GM19372 (cell line): ENCODE data around the gene PBX3.

Experiments
- ATAC-seq: cut with Tn5 transposase; IDR thresholded peaks from one replicate; pipeline ENCODE4 v1.9.1; 2021; ENCODE audit warnings: mild to moderate bottlenecking, low read depth, moderate library complexity; ENCODE audit not compliant: unreplicated experiment

PBX3 gene

DNA sequence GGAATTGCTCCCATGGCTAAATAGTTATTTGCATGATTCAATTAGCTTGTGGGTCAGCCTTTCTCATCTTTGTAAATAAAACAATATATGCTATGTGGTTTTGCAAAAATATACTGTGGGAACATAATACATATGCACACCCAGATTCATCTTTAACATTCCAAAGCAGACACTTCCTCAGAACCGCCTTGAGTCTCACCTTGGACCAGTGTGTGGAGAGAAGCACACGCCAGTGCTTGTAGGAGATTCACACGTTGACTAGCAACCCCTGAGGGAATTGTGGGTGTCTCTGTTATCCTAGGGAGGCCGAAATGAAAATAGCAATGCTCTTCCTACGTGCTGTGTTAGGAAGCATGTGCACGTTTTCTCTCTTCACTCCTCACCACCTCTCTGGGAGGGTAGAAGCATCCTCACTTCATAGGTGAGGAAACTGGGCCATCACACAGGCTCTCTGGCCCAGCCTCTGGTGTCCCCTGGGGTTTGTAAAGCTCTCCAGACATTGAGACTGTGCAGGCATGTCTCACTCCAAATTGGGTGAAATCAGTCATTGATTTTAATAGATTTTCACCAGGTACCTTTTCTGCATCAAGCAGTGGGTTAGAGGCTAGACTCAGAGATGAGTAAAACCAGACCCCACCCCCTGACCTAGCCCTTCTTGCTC is 221.7 kb downstream of the PBX3 start:
- ATAC-seq = no peak

DNA sequence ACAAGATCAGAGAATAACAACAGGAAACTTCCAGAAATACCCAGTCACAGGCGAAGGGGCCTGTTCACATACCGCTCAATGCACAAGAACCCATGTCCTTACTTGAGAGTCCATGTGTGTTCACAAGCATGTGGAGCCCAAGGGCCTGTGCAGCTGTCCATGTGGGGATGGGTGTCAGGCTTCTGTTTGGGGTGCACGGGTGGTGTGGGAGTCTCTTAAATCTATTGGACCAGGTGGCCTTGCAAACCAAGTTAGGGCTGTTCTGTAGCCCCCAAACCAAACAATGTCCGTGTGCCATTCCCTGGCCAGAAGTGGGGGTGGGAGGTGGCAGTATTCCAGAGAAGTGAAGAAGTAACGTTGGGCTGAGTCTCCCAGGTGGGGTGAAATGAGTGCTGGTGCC is 222.3 kb downstream of the PBX3 start:
- no peak for ATAC-seq

DNA sequence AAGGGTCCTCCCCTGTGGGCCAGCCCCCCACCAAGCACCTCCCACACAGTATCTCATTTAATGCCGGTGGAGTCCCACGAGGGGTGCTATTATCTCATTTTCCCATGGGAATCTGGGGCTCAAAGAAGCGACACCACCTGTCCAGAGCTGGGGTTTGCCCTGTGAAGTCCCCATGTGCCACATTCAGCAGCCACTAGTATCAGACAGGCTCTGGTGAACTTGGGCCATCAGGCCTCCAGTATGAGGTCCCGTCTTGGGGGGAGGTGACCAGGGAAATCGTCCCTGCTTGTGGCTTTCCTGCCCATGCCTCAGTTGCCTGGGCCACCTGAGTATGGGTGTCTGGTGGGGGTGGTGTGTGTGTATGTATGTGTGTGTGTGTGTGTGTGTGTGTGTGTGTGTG is 222.7 kb downstream of the PBX3 start:
- no peak for ATAC-seq

DNA sequence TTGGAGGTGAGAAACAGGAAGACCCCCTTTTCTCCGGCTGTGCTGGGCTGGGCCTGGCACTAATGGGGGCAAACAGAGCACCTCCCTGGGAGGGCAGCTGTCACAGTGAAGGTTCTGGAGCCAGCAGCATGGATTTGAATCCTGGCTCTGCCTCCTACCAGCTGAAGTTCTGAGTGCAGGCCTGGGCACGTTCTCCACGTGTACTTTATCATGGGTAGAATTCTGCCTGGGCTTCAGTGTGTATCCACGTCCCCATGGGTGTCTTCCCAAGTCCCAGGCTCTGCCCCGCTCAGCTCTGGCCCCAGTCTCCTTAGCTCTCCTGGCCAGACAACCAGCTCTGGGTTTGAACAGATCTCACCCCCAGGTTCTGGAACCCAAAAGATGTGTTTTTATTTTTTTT is 223.2 kb downstream of the PBX3 start:
- no peak for ATAC-seq

- ATAC-seq = no peak
Measured at GRCh38 chr9:125971050-125971449, 223.9 kb downstream of the PBX3 start.

- no peak for ATAC-seq
Measured at GRCh38 chr9:125972012-125972729, 225.0 kb downstream of the PBX3 start.

DNA sequence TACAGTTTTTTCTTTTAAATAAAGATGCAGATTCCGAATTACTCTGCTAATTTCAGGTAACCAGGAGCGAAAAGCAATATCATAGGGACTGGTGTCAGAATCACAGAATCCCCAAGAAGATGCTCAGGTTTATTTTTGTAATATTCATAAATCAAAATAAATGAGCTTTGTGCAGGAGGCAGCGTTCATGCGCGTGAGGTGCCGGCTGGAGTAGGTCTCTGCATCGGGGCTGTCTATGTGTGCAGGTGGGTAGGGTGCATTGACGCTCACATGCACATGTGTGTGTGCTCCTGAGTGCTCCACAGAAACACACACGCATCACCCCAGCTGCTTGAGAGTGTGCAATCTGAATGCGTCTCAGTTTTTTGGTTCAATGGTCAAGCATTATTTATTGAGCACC is 226.4 kb downstream of the PBX3 start:
- ATAC-seq = no peak

DNA sequence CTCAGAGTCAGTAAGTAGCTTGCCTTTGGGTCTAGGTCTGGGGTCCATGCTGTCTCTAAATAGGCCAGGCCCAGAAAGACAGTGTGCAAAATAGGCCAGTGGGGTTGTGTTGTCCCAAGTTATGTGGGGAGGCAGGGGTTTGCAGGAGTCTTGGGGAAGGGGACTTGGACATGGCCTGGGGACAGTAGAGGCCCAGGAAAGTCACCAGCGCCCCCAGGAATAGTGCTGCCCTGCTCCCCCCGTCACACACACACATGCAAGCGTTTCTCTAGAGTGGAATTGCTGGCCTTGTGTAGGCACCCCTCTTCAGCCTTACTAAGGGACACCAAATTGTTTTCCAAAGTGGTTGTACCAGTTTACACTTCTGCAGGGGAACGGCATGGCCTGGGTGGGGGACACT is 227.5 kb downstream of the PBX3 start:
- no peak for ATAC-seq

- no peak for ATAC-seq
Measured at GRCh38 chr9:125977223-125977622, 230.1 kb downstream of the PBX3 start.

DNA sequence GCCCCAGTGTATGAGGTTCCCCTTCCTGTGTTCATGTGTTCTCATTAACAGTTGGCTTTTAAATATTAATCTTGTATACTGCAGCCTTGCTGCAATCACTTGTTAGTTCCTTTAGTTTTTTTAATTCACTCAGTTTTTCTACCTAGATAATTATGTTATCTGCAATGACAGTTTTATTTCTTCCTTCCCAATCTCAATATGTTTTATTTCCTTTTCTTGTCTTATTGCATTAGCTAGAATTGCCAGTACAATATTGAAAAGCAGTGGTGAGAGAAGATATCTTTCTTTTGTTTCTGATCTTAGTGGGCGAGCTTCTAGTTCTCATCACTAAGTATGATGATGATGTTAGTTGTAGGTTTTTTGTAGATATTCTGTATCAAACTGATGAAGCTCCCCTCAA is 232.2 kb downstream of the PBX3 start:
- no peak for ATAC-seq

DNA sequence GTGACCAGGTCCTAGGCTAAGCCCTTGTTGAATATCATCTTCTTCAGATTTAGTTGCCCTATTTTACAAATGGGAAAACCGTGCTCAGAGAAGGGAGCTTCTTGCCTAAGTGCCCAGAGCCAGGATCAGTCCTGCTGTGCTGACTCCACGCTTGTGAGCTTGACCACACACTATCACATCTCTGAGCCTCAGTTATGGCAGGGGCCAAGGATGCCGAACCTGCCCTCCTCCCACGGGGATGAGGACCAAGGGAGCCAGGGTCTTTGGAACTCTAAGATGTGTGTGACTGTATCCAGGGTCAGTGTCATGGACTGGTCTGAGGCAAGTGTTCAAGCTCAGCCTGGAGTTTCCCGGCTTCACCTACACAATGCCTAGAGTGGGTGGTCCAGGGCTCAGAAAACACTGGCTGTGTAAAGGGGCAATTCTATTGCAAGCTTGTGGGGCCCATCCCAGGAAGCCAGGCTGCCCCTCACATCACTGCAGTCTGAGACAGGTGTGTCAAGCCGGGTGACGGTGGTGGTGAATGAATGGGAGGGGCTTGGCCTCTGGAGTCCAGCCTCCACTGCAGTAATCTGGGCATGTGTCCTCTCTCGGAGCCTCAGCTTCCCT is 235.7 kb downstream of the PBX3 start:
- no peak for ATAC-seq

GRCh38 chr9:125983681-125984080 is 236.5 kb downstream of the PBX3 start:
- no peak for ATAC-seq

DNA sequence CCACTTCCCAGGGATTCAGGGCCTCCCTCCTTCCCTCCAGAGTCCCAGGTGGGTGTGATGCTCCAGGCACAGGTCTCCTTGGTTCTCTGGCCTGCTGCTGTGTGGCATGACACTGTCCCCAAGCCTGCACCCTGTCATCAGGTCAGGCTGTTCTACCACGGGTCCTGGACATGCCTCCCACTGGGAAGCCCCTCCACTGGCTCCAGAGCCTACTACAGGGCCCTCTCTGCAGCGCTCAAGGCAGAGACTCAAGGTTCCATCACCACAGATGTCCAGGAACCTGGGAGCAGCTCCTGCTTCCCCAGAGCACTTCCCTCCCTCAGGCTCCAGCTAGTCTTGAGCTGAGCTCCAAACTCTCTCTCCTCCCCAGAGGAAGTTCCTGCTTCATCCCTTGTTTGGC is 237.3 kb downstream of the PBX3 start:
- ATAC-seq = no peak

DNA sequence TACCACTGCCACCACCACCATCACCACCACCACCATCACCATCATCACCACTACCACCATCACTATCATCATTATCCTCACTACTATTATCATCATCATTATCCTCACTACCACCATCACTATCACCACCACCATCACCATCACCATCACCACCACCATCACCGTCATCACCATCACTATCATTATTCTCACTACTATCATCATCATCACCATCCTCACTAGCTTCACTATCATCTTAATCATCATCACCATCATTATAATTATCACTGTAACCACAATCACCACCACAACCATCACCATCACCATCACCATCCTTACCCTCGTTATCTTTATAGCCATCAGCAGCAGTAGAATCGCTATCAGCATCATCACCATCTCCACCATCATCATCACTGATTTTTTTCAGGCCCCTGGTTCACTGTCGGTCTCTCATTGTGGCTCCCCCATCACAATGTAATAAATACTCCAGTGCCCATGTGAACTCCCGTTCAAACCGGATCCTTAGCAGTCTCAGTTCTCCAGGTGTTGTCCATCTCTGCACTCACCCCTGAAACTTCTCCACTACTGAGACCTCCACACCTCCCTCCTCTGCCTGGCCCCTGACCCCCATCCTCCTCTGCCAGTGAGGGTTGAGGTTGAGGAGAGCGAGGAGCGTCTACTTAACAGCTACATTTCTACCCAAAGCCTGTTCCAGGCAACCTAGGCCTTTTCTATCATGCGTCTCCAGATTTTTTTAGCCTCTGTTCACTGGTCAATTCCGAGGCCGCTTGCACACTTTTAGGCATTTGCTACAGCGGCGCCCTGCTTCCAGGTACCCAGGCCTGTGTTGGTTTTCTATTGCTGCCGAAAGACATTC is 238.2 kb downstream of the PBX3 start:
- no peak for ATAC-seq

- no peak for ATAC-seq
Measured at GRCh38 chr9:125985998-125986655, 239.0 kb downstream of the PBX3 start.

DNA sequence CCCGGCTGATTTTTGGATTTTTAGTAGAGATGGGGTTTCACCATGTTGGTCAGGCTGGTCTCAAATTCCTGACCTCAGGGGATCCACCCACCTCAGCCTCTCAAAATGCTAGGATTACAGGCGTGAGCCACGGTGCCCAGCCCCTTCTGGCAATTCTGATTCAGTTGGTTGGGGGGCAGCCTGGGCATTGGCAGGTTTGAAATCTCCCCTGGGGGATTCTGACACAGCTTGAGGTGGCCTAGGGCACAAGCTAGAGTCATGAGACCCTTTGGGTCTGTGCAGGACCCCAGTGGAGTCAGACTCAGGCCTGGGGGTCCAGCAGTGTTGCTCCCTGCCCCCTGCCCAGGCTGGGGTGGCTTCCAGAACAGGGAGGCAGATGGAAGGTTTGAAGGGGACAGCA is 239.8 kb downstream of the PBX3 start:
- no peak for ATAC-seq

GRCh38 chr9:125987420-125987819 is 240.2 kb downstream of the PBX3 start:
- ATAC-seq = no peak

- ATAC-seq = no peak
Measured at GRCh38 chr9:125988479-125989050, 241.4 kb downstream of the PBX3 start.

DNA sequence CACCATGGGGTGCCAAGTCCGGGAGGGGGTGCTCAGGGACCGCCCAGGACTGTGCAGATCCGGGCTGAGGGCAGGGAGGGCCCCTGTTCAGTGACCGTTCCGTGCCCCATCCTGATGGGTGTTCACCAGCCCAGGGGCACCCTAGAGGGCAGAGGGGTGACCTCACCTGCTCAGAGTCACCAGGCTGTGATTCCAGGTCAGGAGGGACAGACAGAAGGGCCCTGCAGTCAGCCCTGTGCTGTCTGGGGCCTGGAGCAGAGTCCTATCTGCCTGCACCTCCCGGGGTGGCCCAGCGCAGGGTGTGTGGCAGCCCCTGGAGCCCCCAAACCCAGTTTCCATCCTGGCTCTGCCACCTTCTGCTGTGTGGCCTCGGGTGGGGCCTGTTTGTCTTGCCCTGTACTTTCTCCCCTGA is 241.9 kb downstream of the PBX3 start:
- no peak for ATAC-seq

DNA sequence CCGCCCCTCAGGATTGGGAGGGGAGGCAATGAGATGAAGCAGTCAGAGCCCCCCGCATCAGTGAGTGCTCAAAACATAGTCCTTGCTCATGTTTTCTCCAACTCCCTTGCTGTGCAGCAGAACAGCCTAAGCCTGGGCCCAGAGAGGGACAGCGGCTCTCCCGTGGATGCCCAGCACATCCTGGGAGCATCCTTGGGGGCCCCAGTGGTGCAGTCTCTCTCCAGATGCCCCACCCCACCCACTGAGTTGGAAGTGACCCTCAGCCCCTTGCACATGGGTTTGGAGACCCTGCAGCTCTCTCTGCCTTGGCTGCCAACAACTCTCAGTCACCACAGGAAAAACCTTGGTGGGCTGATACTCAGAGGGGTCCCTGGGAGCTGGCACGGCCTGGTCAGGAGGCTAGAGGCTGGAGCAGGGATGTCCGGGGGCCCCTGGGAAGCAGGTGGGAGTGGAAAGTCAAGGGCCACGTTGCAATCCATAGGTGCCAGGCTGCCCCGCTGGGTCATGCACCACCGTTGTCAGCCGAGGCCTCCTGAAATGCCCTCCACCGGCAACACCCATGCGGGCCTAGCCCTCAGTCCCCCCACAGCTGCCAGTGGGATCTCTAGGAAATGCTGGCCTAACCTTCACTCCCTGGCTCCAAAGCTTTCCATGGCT is 242.5 kb downstream of the PBX3 start:
- ATAC-seq = no peak
